Ovary (tissue), 9 donors: ENCODE measurements around the gene AIF1L. TPM values are rescaled to one million over a fixed set of nuclear protein-coding genes. Genes with fewer than 3 reads are reported as not detected.
"Not testable (repeated sequence)": the region's sequence is repeated elsewhere in the genome, so short reads cannot be mapped to it uniquely, and the experiment has no call there.

ENCODE experiments used
- DNase-seq, 5 donors: peaks; one replicate each; pipeline ENCODE4 v3.0.0-alpha.2; 2019 to 2020
- H3K27ac ChIP-seq, 2 donors: fragments of 200-600 bp; one replicate each; pipeline versions ENCODE4 v1.5.1 to v1.8.0; 2019 to 2022
- H3K27me3 ChIP-seq: fragments of 200-600 bp; one replicate; pipeline ENCODE4 v1.8.0; 2022
- H3K36me3 ChIP-seq: fragments of 200-600 bp; sonication (generic); one replicate; pipeline ENCODE4 v1.5.1; 2019
- H3K4me1 ChIP-seq: one replicate; pipeline ENCODE4 v1.8.1; 2013; ENCODE audit warnings: mild to moderate bottlenecking, moderate library complexity; ENCODE audit not compliant: insufficient read depth
- H3K4me3 ChIP-seq: fragments of 200-600 bp; sonication (generic); one replicate; pipeline ENCODE4 v1.5.1; 2017
- H3K9me3 ChIP-seq, 2 donors: fragments of 200-600 bp in 1 of 2; sonication (generic) in 1 of 2; one replicate each; pipeline versions ENCODE4 v1.5.1 to v1.8.1; 2013 to 2019; ENCODE audit warnings: mild to moderate bottlenecking in 1 of 2, moderate library complexity in 1 of 2
- EP300 ChIP-seq: sonication (generic); formaldehyde crosslinking; IDR thresholded peaks from one replicate; pipeline ENCODE4 v1.6.1; 2017; ENCODE audit warnings: antibody characterized with exemption
- POLR2A ChIP-seq: fragments of 450-650 bp; IDR thresholded peaks from one replicate; pipeline ENCODE4 v1.6.1; 2017; ENCODE audit warnings: antibody characterized with exemption, mild to moderate bottlenecking, moderate library complexity
- WGBS, 3 donors: extraction: QIAGEN DNeasy Blood & Tissue Kit in 1 of 3; methylation state at CpG; one replicate each; pipeline versions ENCODE4 v1.1.5 to v1.1.7; 2013 to 2017; 5-methylcytosine and 5-hydroxymethylcytosine counted together
- intact Hi-C, 4 donors: fragments of 100-400 bp; cut with DNase I; formaldehyde crosslinking; loops; one replicate each; pipeline versions ENCODE4 v1.11.0 to v1.15.1; 2022 to 2023
- polyA plus RNA-seq, 2 donors: library from polyadenylated mRNA; stranded (reverse); fragments of 200-250 nt in 1 of 2; fragments of 350-450 nt in 1 of 2; fragmentation: Illumina TruSeq in 1 of 2; extraction: RNeasy Lipid Tissue Mini Kit (QIAGEN cat#74804) in 1 of 2; gene quantifications; one replicate each; pipeline ENCODE4 v1.2.3, GENCODE V29; 2013 to 2014
- total RNA-seq, 7 donors: library from RNA; depleted of rRNA in 2 of 7; stranded (reverse); fragments of >200 nt in 2 of 7; fragmentation: NEBNext Ultra II Directional in 3 of 7; extraction: Animal tissue kit (Norgen Biotek cat#: 25700) in 3 of 7; gene quantifications; one replicate each; pipeline versions ENCODE4 v1.1.0 to v1.2.4, GENCODE V29; 2016 to 2023
- TF ChIP-seq, protein P1 (sequence below), 3 donors: fragments of 450-650 bp in 2 of 3; fragments of 200-600 bp in 1 of 3; IDR thresholded peaks; one replicate each; pipeline versions ENCODE4 v1.5.1 to v1.8.0; 2016 to 2022; ENCODE audit warnings: antibody characterized with exemption in 3 of 3, mild to moderate bottlenecking in 1 of 3
- donor health status: DM: no; HTN: no; CAD: no; lungs with moderate emphysema.
- donor health status: DM: no; HTN: no; CAD: no.
- donor health status: Bipolar disorder and iron deficiency.
- donor health status: DM: yes; HTN: yes; CAD: no.
- donor health status: DM: no; HTN: no; CAD: no.
- donor health status: DM: yes; HTN: yes; CAD: no.

Gene AIF1L
- total and polyA plus RNA-seq, 9 donors = 2.4 to 35.6 (median 6.3) TPM

DNA sequence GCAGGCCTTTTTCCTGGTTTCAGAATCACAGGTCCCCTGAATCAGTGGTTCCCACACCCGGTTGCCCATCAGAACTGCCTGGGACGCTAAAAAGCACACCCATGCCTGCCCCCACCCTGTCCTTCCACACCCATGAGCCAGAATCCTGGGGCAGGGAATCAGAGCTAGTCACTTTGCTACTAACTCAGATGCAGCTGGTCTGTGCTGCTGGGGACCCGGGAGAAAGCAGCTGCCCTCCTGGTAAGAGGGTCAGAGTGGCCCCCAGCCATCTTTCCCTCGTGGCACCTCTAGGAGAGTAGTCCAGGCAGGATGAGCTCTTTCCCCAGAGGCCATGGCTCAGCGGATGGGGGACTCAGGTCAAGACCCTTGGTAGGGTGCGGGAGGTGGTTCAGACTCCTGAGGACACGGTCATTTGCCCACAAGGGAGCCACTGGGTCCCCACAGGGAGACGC, 17.8 kb downstream of the AIF1L start:
- H3K4me1 ChIP-seq = no peaks in the 10 kb centered on the region
- no peak for DNase-seq
- WGBS, 3 donors = 71 to 86% (median 78%) methylated on average over 8 of the region's 8 CpGs
- TF ChIP-seq, protein P1, sequence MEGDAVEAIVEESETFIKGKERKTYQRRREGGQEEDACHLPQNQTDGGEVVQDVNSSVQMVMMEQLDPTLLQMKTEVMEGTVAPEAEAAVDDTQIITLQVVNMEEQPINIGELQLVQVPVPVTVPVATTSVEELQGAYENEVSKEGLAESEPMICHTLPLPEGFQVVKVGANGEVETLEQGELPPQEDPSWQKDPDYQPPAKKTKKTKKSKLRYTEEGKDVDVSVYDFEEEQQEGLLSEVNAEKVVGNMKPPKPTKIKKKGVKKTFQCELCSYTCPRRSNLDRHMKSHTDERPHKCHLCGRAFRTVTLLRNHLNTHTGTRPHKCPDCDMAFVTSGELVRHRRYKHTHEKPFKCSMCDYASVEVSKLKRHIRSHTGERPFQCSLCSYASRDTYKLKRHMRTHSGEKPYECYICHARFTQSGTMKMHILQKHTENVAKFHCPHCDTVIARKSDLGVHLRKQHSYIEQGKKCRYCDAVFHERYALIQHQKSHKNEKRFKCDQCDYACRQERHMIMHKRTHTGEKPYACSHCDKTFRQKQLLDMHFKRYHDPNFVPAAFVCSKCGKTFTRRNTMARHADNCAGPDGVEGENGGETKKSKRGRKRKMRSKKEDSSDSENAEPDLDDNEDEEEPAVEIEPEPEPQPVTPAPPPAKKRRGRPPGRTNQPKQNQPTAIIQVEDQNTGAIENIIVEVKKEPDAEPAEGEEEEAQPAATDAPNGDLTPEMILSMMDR (IDR thresholded peaks at IDR 0.05) = no peak
- TF ChIP-seq POLR2A (no peak), EP300 (no peak)
- no peaks in the 10 kb centered on the region for H3K36me3 ChIP-seq
- no peaks in the 10 kb centered on the region for H3K27me3 ChIP-seq
- H3K4me3 ChIP-seq = no peak overlapping the region
- no peaks in the 10 kb centered on the region for H3K9me3 ChIP-seq
- H3K27ac ChIP-seq = no peak overlapping the region
- intact Hi-C loops = no loop called here

DNA sequence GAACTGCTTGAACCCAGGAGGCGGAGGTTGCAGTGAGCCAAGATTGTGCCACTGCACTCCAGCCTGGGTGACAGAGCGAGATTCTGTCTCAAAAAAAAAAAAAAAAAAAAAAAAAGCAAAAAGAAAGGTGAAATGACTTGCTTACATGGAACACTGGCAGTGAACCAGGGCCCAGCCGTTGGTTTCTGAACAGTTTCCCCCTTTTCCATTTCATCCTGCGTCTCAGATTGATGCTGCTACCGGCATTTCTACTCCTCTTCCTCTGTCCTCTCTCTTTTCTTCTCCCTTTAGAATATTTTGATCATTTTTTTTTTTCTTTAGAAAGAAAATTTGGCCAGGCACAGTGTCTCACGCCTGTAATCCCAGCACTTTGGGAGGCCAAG, 19.0 kb downstream of the AIF1L start:
- H3K9me3 ChIP-seq, H3K36me3 ChIP-seq, H3K4me3 ChIP-seq, H3K4me1 ChIP-seq, intact Hi-C loops, H3K27me3 ChIP-seq, H3K27ac ChIP-seq: not testable (repeated sequence)
- peak in 1 of 5 donors; percentile 1 for DNase-seq
- WGBS, 3 donors = 74 to 80% (median 74%) methylated on average over 6 of the region's 6 CpGs

DNA sequence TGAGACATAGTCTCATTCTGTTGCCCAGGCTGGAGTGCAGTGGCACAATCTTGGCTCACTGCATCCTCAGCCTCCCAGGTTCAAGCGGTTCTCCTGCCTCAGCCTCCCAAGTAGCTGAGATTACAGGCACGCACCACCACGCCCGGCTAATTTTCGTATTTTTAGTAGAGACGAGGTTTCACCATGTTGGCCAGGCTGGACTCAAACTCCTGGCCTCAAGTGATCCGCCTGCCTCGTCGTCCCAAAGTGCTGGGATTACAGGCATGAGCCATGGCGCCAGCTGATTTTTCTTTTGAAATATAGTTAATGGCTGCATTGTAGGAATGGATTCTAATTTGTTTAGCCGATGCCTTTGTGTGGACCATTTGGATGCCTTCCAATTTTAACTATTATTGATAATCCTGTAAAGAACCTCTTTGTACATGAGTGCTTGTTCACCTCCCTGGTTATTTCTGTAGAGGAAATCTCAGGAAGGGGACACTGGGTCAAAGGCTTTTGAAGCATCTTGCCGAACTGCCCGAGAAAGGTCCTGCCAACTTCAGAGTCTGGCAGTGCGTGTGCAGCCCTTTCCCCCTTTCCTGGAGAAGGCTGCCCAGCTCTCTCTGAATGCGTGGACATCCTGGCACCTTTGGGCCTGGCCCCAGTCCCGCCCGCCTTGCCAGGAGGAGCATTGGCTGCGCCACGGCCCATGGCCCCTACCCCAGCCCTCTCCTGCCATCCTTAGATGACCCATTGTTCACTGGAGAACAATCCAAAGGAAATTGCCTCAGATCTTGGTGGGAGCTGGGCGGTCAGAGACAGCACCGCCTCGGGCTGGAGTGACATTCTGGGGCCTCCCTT, 20.2 kb downstream of the AIF1L start:
- WGBS, 3 donors = 83 to 89% (median 84%) methylated on average over 22 of the region's 22 CpGs
- no peak overlapping the region for H3K27ac ChIP-seq
- H3K27me3 ChIP-seq = no peaks in the 10 kb centered on the region
- intact Hi-C loops = no loop called here
- H3K9me3 ChIP-seq = no peaks in the 10 kb centered on the region
- no peak overlapping the region for H3K4me3 ChIP-seq
- peak in 1 of 5 donors; percentile 10 for DNase-seq
- TF ChIP-seq POLR2A (no peak), EP300 (no peak)
- TF ChIP-seq, protein P1 (IDR thresholded peaks at IDR 0.05) = no peak
- no peaks in the 10 kb centered on the region for H3K4me1 ChIP-seq
- H3K36me3 ChIP-seq = no peaks in the 10 kb centered on the region

DNA sequence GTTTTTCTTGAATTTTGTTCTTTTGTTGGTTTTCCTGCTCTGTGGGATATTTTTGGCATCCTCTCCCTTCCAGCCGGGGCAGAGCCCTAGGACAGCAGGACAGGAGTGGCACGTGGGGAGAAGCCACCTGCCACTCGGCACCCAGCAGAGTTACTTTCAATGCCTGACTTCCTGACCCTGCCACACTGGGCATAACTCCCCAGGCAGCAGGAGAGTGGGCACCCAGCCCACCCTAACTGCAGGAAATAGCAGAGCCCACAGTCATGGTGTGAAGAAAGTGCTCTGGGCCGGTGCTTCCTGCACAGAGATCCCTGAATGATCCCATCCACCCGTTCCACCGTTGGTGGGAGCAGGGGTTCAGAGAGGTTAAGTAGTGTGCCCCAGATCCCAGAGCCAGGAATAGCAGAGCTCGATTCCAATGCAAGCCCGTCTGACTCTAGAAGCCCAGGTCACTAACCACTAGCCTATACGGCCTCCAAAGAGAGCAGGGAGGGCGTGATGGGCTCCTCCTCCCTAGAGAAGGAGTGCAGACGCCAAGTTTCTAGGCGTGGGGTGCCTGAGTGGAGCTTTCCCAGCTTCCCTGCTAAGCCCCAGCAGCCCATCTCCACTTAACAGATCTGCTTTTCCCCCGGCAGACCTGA, 20.9 kb downstream of the AIF1L start:
- intact Hi-C loops = no loop called here
- H3K27ac ChIP-seq = no peak overlapping the region
- H3K4me1 ChIP-seq = no peaks in the 10 kb centered on the region
- TF ChIP-seq POLR2A (no peak), EP300 (no peak)
- TF ChIP-seq, protein P1 (IDR thresholded peaks at IDR 0.05) = no peak
- no peaks in the 10 kb centered on the region for H3K27me3 ChIP-seq
- no peak overlapping the region for H3K4me3 ChIP-seq
- no peaks in the 10 kb centered on the region for H3K9me3 ChIP-seq
- no peak for DNase-seq
- WGBS, 3 donors = 46 to 60% (median 57%) methylated on average over 9 to 13 of the region's 13 CpGs
- H3K36me3 ChIP-seq = no peaks in the 10 kb centered on the region

DNA sequence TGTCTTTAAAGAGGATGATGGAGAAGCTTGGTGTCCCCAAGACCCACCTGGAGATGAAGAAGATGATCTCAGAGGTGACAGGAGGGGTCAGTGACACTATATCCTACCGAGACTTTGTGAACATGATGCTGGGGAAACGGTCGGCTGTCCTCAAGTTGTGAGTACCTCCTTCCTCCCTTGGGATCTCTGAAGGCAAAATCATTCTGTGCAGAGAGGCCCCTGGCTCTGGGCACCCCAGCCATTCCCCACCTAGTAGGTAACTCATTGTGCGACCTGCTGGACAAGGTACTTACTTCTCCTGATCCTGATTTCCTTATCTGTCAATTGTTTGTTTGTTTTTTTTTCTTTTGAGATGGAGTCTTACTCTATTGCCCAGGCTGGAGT, 21.4 kb downstream of the AIF1L start:
- Histone ChIP-seq H3K27me3 (no peaks in the 10 kb centered on the region), H3K4me3 (no peak overlapping the region), H3K4me1 (no peaks in the 10 kb centered on the region), H3K9me3 (no peaks in the 10 kb centered on the region), H3K36me3 (no peaks in the 10 kb centered on the region), H3K27ac (no peak overlapping the region)
- no peak for DNase-seq
- intact Hi-C loops = no loop called here
- WGBS, 3 donors = 77 to 89% (median 78%) methylated on average over 4 of the region's 4 CpGs
- TF ChIP-seq, protein P1 (IDR thresholded peaks at IDR 0.05) = no peak
- TF ChIP-seq POLR2A (no peak), EP300 (no peak)
